Adrenal gland (tissue), 12 donors: Measurements from ENCODE around the gene OR2J3. TPM values are rescaled to one million over a fixed set of nuclear protein-coding genes. Genes with fewer than 3 reads are reported as not detected.

Source experiments
- DNase-seq, 7 donors: peaks; one replicate each; pipeline ENCODE4 v3.0.0-alpha.2; 2019 to 2020
- H3K27ac ChIP-seq, 5 donors: fragments of 200-600 bp; sonication (generic) in 4 of 5; 1 replicate in 3 of 5; 2 replicates in 2 of 5; pipeline versions ENCODE4 v1.5.1 to v1.8.0; 2016 to 2020; ENCODE audit warnings: mild to moderate bottlenecking in 1 of 5
- H3K27me3 ChIP-seq: fragments of 200-600 bp; 2 replicates; pipeline ENCODE4 v1.8.0; 2021
- H3K36me3 ChIP-seq, 2 donors: fragments of 200-600 bp; replicated peaks in 1 of 2; 1 replicate in 1 of 2; 2 replicates in 1 of 2; pipeline versions ENCODE4 v1.5.1 to v1.8.0; 2018 to 2022
- H3K4me1 ChIP-seq, 2 donors: fragments of 200-600 bp; replicated peaks in 1 of 2; 1 replicate in 1 of 2; 2 replicates in 1 of 2; pipeline versions ENCODE4 v1.5.1 to v1.8.0; 2018 to 2021
- H3K4me3 ChIP-seq, 4 donors: fragments of 200-600 bp; sonication (generic) in 3 of 4; one replicate each; pipeline ENCODE4 v1.5.1; 2016 to 2018
- H3K9me3 ChIP-seq, 3 donors: fragments of 200-600 bp; sonication (generic) in 1 of 3; replicated peaks in 1 of 3; 1 replicate in 2 of 3; 2 replicates in 1 of 3; pipeline versions ENCODE4 v1.5.1 to v1.8.0; 2016 to 2021
- POLR2A ChIP-seq, 2 donors: fragments of 450-650 bp; IDR thresholded peaks; one replicate each; pipeline ENCODE4 v1.6.1; 2017; ENCODE audit warnings: antibody characterized with exemption in 2 of 2, mild to moderate bottlenecking in 2 of 2, moderate library complexity in 1 of 2
- WGBS, 4 donors: extraction: QIAGEN DNeasy Blood & Tissue Kit in 2 of 4; methylation state at CpG; one replicate each; pipeline versions ENCODE4 v1.1.5 to v1.1.7; 2013 to 2017; 5-methylcytosine and 5-hydroxymethylcytosine counted together
- intact Hi-C, 2 donors: fragments of 100-400 bp; cut with DNase I; formaldehyde crosslinking; loops; one replicate each; pipeline versions ENCODE4 v1.14.1 to v1.15.0; 2022 to 2023
- polyA plus RNA-seq, 3 donors: library from polyadenylated mRNA; stranded (reverse); fragments of 200-250 nt in 2 of 3; fragments of 350-450 nt in 1 of 3; fragmentation: Illumina TruSeq in 1 of 3; extraction: RNeasy Lipid Tissue Mini Kit (QIAGEN cat#74804) in 1 of 3; gene quantifications; one replicate each; pipeline ENCODE4 v1.2.3, GENCODE V29; 2013 to 2014
- total RNA-seq, 9 donors: library from RNA; depleted of rRNA in 4 of 9; stranded (reverse); fragments of >200 nt in 4 of 9; fragments of 120-200 nt in 1 of 9; fragmentation: NEBNext Ultra II Directional in 1 of 9; extraction: Animal tissue kit (Norgen Biotek cat#: 25700) in 1 of 9; gene quantifications; one replicate each; pipeline versions ENCODE4 v1.1.0 to v1.2.4, GENCODE V29; 2013 to 2023
- TF ChIP-seq, protein P1 (sequence below), 6 experiments: fragments of 450-650 bp in 4 of 6; fragments of 200-600 bp in 2 of 6; sonication (generic) in 1 of 6; IDR thresholded peaks; 1 replicate in 5 of 6; 2 replicates in 1 of 6; pipeline versions ENCODE4 v1.5.1 to v1.8.0; 2016 to 2021; ENCODE audit warnings: antibody characterized with exemption in 6 of 6, mild to moderate bottlenecking in 2 of 6, moderate library complexity in 1 of 6
- donor health status: healthy with polysubstance abuse.
- donor health status: Bipolar disorder and iron deficiency.
- donor health status: DM: yes; HTN: yes; CAD: no.
- donor health status: DM: no; HTN: no; CAD: no.
- donor health status: DM: no; HTN: no; CAD: no.
- donor health status: DM: yes; HTN: yes; CAD: no.

The OR2J3 gene
- total and polyA plus RNA-seq, 12 donors, result not detected

DNA sequence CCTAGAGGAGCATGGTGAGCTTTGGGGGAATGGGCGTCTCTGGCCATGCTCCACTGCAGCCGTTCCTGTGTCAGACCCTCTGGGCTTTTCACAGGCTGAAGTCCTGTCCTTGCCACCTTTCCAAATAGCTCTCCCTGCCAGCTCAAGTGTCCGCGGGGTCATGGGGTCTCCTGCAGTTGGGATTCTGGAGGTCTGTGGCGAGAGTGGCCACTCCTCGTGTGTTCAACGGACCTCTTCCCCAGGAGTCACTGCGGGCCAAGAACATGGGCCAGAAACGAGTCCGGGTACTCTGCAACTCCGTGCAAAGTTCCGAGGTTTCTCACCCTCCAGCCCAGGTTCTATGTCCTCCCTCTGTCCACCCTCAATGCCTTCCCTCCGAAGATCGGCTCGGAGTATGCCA is 25.4 kb upstream of the OR2J3 start:
- H3K4me3 ChIP-seq, result no peak overlapping the region
- WGBS, 4 donors, result 85 to 91% (median 89%) methylated on average over 9 to 15 of the region's 15 CpGs
- H3K27ac ChIP-seq, result no peak overlapping the region
- H3K36me3 ChIP-seq, result no peaks in the 10 kb centered on the region
- no peaks in the 10 kb centered on the region for H3K4me1 ChIP-seq
- intact Hi-C loops, result no loop called here
- TF ChIP-seq POLR2A (IDR thresholded peaks at IDR 0.05), result no peak
- TF ChIP-seq, protein P1, sequence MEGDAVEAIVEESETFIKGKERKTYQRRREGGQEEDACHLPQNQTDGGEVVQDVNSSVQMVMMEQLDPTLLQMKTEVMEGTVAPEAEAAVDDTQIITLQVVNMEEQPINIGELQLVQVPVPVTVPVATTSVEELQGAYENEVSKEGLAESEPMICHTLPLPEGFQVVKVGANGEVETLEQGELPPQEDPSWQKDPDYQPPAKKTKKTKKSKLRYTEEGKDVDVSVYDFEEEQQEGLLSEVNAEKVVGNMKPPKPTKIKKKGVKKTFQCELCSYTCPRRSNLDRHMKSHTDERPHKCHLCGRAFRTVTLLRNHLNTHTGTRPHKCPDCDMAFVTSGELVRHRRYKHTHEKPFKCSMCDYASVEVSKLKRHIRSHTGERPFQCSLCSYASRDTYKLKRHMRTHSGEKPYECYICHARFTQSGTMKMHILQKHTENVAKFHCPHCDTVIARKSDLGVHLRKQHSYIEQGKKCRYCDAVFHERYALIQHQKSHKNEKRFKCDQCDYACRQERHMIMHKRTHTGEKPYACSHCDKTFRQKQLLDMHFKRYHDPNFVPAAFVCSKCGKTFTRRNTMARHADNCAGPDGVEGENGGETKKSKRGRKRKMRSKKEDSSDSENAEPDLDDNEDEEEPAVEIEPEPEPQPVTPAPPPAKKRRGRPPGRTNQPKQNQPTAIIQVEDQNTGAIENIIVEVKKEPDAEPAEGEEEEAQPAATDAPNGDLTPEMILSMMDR (IDR thresholded peaks at IDR 0.05), result no peak
- H3K9me3 ChIP-seq, result no peaks in the 10 kb centered on the region
- no peaks in the 10 kb centered on the region for H3K27me3 ChIP-seq
- DNase-seq, result no peak

DNA sequence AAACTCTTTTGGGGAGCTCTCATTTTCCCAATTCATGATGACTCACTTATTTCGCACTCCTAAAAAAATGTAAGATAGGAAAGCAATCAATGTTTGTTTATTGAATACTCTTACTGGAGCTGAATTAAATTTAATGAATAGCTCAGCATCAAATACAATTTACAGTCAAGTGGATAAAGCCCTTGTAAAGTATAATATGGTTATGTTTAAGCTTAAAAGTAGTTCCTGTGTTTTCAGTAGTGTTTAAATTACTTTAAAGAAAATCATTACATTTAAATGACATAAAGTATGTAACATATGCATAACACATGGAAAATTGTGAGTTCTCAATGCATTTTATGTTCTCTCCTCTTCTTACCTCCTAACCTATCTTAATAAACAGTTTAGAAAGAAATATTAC is 20.6 kb upstream of the OR2J3 start, which contains the start of gene OR2B3:
TSS of gene OR2B3 (minus strand) at position 101 of the 400 bp plus-strand sequence. CDS start at position 36, 65 bp downstream.
- DNase-seq, result no peak

DNA sequence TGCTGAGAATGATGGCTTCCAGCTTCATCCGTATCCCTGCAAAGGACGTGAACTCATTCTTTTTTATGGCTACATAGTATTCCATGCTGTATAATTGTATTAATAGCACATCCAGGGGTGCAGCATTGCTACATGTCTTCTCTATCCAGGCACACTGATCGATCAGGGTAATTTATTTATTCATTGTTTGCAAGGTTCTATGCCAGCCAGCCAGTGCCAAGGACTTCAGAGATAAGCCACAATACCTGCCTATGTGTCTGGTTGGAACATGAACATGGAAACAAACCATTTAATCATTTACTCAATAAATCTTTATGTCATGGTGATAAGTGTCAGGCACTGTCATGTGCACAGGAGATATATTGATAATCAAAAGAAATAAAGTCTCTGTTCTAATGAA is 14.9 kb upstream of the OR2J3 start:
- intact Hi-C loops, result no loop called here
- no peaks in the 10 kb centered on the region for H3K36me3 ChIP-seq
- no peaks in the 10 kb centered on the region for H3K27me3 ChIP-seq
- H3K4me1 ChIP-seq, result no peaks in the 10 kb centered on the region
- peaks cover 0 to 4% (median 0%) of the 10 kb centered on the region in 3 donors for H3K9me3 ChIP-seq
- WGBS, 4 donors, result 78 to 86% (median 82%) methylated on average over 3 of the region's 3 CpGs
- no peak for DNase-seq
- H3K4me3 ChIP-seq, result no peak overlapping the region
- TF ChIP-seq, protein P1 (IDR thresholded peaks at IDR 0.05), result no peak
- no peak for TF ChIP-seq POLR2A (IDR thresholded peaks at IDR 0.05)
- no peak overlapping the region for H3K27ac ChIP-seq

More for the DNA sequence above, 20.6 kb upstream of the OR2J3 start, which contains the start of gene OR2B3:
- H3K9me3 ChIP-seq, result peaks cover 0 to 4% (median 0%) of the 10 kb centered on the region in 3 donors
- no peaks in the 10 kb centered on the region for H3K36me3 ChIP-seq
- intact Hi-C loops, result no loop called here
- H3K27me3 ChIP-seq, result no peaks in the 10 kb centered on the region
- WGBS, 4 donors, result 47 to 93% (median 81%) methylated on average over 1 of the region's 1 CpG
- H3K27ac ChIP-seq, result no peak within 1 kb of the TSS
- H3K4me1 ChIP-seq, result no peaks in the 10 kb centered on the region
- TF ChIP-seq POLR2A (IDR thresholded peaks at IDR 0.05), result no peak
- TF ChIP-seq, protein P1 (IDR thresholded peaks at IDR 0.05), result no peak
- no peak within 1 kb of the TSS for H3K4me3 ChIP-seq

DNA sequence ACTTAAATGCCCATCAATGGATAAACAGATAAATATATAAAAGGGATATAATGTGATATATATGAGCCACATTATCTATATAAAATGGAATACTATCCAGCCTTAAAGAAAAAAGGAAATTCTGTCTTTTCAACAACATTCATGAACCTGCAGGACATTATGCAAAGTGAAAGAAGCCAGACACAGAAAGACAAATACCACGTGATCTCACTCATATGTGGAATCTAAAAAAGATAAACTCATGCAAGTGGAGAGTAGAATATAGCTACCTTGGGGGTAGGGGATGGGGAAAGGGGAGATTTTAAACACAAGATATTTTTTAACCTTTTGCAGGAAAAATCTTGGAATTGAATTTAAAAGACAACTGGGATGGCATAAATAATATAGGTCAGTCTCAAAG is 10.1 kb upstream of the OR2J3 start:
- no peak overlapping the region for H3K27ac ChIP-seq
- H3K36me3 ChIP-seq, result no peaks in the 10 kb centered on the region
- DNase-seq, result no peak
- H3K9me3 ChIP-seq, result no peaks in the 10 kb centered on the region
- 63 to 78% (median 73%) methylated on average over 1 of the region's 1 CpG for WGBS, 4 donors
- intact Hi-C loops, result no loop called here
- no peaks in the 10 kb centered on the region for H3K27me3 ChIP-seq
- no peak for TF ChIP-seq POLR2A (IDR thresholded peaks at IDR 0.05)
- TF ChIP-seq, protein P1 (IDR thresholded peaks at IDR 0.05), result no peak
- H3K4me3 ChIP-seq, result no peak overlapping the region
- no peaks in the 10 kb centered on the region for H3K4me1 ChIP-seq
